Activated B cell treated with CpG ODN at 0.5 μM for 24 hours (primary cell): ENCODE data around the gene NAA38. TPM values are rescaled to one million over a fixed set of nuclear protein-coding genes. Genes with fewer than 3 reads are reported as not detected.

Experiments used
- ATAC-seq: fragments of 200-7000 bp; cut with Tn5 transposase; one replicate; pipeline ENCODE4 v1.10.0; 2021; ENCODE audit warnings: low read depth, mild to moderate bottlenecking, moderate library complexity
- CTCF ChIA-PET: fragments of 350-600 bp; sonication (Branson Sonifier 250); formaldehyde crosslinking; loops from one replicate; lab custom pipeline; 2021; ENCODE audit warnings: antibody characterized with exemption; lab: Charles Lee
- POLR2A ChIA-PET: fragments of 350-600 bp; sonication (Branson Sonifier 250); formaldehyde crosslinking; loops from one replicate; lab custom pipeline; 2021; ENCODE audit warnings: antibody characterized with exemption; lab: Charles Lee
- DNase-seq: peaks from one replicate; pipeline ENCODE4 v3.0.0; 2022
- H3K27ac Mint-ChIP-seq: one replicate; pipeline ENCODE4 v1.8.0; 2020; ENCODE audit warnings: mixed read lengths
- H3K27me3 Mint-ChIP-seq: one replicate; pipeline ENCODE4 v1.8.0; 2021; ENCODE audit warnings: mixed read lengths
- H3K36me3 Mint-ChIP-seq: one replicate; pipeline ENCODE4 v1.8.0; 2021; ENCODE audit warnings: low read depth, mixed read lengths
- H3K4me1 Mint-ChIP-seq: one replicate; pipeline ENCODE4 v1.8.0; 2021; ENCODE audit warnings: mixed read lengths
- H3K4me3 Mint-ChIP-seq: one replicate; pipeline ENCODE4 v1.8.0; 2020; ENCODE audit warnings: mild to moderate bottlenecking, mixed read lengths
- H3K9me3 Mint-ChIP-seq: one replicate; pipeline ENCODE4 v1.8.0; 2020; ENCODE audit warnings: mixed read lengths
- CTCF ChIP-seq: fragments of 200-600 bp; IDR thresholded peaks from one replicate; pipeline ENCODE4 v1.8.0; 2022; ENCODE audit warnings: antibody characterized with exemption, mild to moderate bottlenecking
- intact Hi-C: fragments of 100-400 bp; cut with micrococcal nuclease; formaldehyde crosslinking; loops from one replicate; pipeline ENCODE4 v1.15.1; 2024
- total RNA-seq: library from RNA; stranded (reverse); gene quantifications from 2 replicates; pipeline ENCODE4 v1.2.3, GENCODE V29; 2022

NAA38 gene
- total RNA-seq, 1 donor from 2014 or later: 36.0 TPM

GRCh38 chr17:7849751-7850504 is 7.4 kb downstream of the NAA38 start:
- intact Hi-C loops: loop anchor here (10.0 kb wide), 1 partner anchor 375 kb away; no protein-coding TSS in a partner anchor
- ChIA-PET POLR2A (interaction anchor here (1.3 to 3.9 kb wide), 4 partner anchors 8 to 164 kb away, joined by 4 to 35 read pairs (median 8); partner anchors contain the start of gene KDM6B), CTCF (interaction anchor here (1.0 to 3.2 kb wide), 5 partner anchors 11 to 106 kb away, joined by 3 to 35 read pairs (median 7); partner anchors contain the start of gene KDM6B)
- H3K27me3 Mint-ChIP-seq: no peaks in the 10 kb centered on the region
- H3K4me1 Mint-ChIP-seq: peaks cover 47% of the 10 kb centered on the region
- no peak for ATAC-seq
- no peak for TF ChIP-seq CTCF
- no peak for DNase-seq
- peaks cover 68% of the 10 kb centered on the region for H3K36me3 Mint-ChIP-seq
- no peaks in the 10 kb centered on the region for H3K9me3 Mint-ChIP-seq
- no peak overlapping the region for H3K4me3 Mint-ChIP-seq
- H3K27ac Mint-ChIP-seq: peak overlapping the region; percentile 30

DNA sequence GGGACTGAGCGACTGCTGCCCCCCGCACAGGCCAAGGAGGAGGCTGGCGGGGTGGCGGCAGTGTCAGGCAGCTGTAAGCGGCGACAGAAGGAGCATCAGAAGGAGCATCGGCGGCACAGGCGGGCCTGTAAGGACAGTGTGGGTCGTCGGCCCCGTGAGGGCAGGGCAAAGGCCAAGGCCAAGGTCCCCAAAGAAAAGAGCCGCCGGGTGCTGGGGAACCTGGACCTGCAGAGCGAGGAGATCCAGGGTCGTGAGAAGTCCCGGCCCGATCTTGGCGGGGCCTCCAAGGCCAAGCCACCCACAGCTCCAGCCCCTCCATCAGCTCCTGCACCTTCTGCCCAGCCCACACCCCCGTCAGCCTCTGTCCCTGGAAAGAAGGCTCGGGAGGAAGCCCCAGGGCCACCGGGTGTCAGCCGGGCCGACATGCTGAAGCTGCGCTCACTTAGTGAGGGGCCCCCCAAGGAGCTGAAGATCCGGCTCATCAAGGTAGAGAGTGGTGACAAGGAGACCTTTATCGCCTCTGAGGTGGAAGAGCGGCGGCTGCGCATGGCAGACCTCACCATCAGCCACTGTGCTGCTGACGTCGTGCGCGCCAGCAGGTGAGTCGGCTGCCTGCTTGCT is 8.1 kb downstream of the NAA38 start:
- no peak for TF ChIP-seq CTCF
- H3K27me3 Mint-ChIP-seq: no peaks in the 10 kb centered on the region
- peaks cover 47% of the 10 kb centered on the region for H3K4me1 Mint-ChIP-seq
- ChIA-PET POLR2A (interaction anchor here (3.9 kb wide), 1 partner anchor 14 kb away, joined by 35 read pairs; no protein-coding TSS in a partner anchor), CTCF (interaction anchor here (3.2 kb wide), 1 partner anchor 14 kb away, joined by 35 read pairs; no protein-coding TSS in a partner anchor)
- DNase-seq: no peak
- H3K27ac Mint-ChIP-seq: no peak overlapping the region
- H3K9me3 Mint-ChIP-seq: no peaks in the 10 kb centered on the region
- H3K36me3 Mint-ChIP-seq: peaks cover 70% of the 10 kb centered on the region
- no peak overlapping the region for H3K4me3 Mint-ChIP-seq
- intact Hi-C loops: no loop called here
- ATAC-seq: no peak

DNA sequence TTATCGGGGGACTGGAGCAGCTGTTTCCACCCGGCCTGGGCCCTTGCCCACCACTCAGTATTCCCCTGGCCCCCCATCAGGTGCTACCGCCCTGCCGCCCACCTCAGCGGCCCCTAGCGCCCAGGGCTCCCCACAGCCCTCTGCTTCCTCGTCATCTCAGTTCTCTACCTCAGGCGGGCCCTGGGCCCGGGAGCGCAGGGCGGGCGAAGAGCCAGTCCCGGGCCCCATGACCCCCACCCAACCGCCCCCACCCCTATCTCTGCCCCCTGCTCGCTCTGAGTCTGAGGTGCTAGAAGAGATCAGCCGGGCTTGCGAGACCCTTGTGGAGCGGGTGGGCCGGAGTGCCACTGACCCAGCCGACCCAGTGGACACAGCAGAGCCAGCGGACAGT is 8.6 kb downstream of the NAA38 start:
- no peaks in the 10 kb centered on the region for H3K27me3 Mint-ChIP-seq
- H3K36me3 Mint-ChIP-seq: peaks cover 72% of the 10 kb centered on the region
- ATAC-seq: no peak
- no peak for DNase-seq
- ChIA-PET CTCF (interaction anchor here (3.2 kb wide), 1 partner anchor 14 kb away, joined by 35 read pairs; no protein-coding TSS in a partner anchor), POLR2A (interaction anchor here (3.9 kb wide), 1 partner anchor 13 kb away, joined by 35 read pairs; no protein-coding TSS in a partner anchor)
- TF ChIP-seq CTCF: no peak
- H3K4me3 Mint-ChIP-seq: no peak overlapping the region
- H3K9me3 Mint-ChIP-seq: no peaks in the 10 kb centered on the region
- no peak overlapping the region for H3K27ac Mint-ChIP-seq
- H3K4me1 Mint-ChIP-seq: peaks cover 49% of the 10 kb centered on the region
- intact Hi-C loops: no loop called here

- TF ChIP-seq CTCF: no peak
- Mint-ChIP-seq H3K27ac (no peak overlapping the region), H3K36me3 (peaks cover 75% of the 10 kb centered on the region), H3K27me3 (no peaks in the 10 kb centered on the region), H3K4me1 (peaks cover 52% of the 10 kb centered on the region), H3K4me3 (no peak overlapping the region), H3K9me3 (no peaks in the 10 kb centered on the region)
- ChIA-PET CTCF (no interaction called here), POLR2A (interaction anchor here (0.9 kb wide), 1 partner anchor 13 kb away, joined by 4 read pairs; no protein-coding TSS in a partner anchor)
- intact Hi-C loops: no loop called here
- DNase-seq (no peak), ATAC-seq (no peak)
Measured at GRCh38 chr17:7848131-7848579, 9.2 kb downstream of the NAA38 start.
